HL-60 (cell line): ENCODE data around the gene CCDC93.

Source experiments
- DNase-seq, 2 experiments: peaks; one replicate each; pipeline ENCODE4 v3.0.0-alpha.2; 2010 to 2020; ENCODE audit warnings: low read depth in 1 of 2, low spot score in 1 of 2
- H3K27ac ChIP-seq: fragments of 250-450 bp; sonication (Bioruptor Pico); replicated peaks from 2 replicates; pipeline ENCODE4 v1.5.1; 2020; ENCODE audit warnings: mild to moderate bottlenecking, moderate library complexity
- H3K27me3 ChIP-seq: fragments of 250-450 bp; sonication (Bioruptor Pico); 2 replicates; pipeline ENCODE4 v1.5.1; 2021; ENCODE audit warnings: mild to moderate bottlenecking, moderate library complexity; ENCODE audit not compliant: insufficient read depth, poor library complexity, severe bottlenecking
- H3K4me3 ChIP-seq: replicated peaks from 2 replicates; pipeline ENCODE4 v1.5.1; 2011; ENCODE audit warnings: mild to moderate bottlenecking, control low read depth, low read length; ENCODE audit not compliant: insufficient read depth
- CTCF ChIP-seq: IDR thresholded peaks from one replicate; pipeline ENCODE4 v1.5.1; 2011; ENCODE audit warnings: low read length, control low read depth, inconsistent platforms; ENCODE audit not compliant: insufficient read depth
- GABPA ChIP-seq: IDR thresholded peaks from 2 replicates; pipeline ENCODE4 v1.6.1; 2012; ENCODE audit warnings: low read depth
- POLR2AphosphoS5 ChIP-seq: IDR thresholded peaks from 2 replicates; pipeline ENCODE4 v1.6.1; 2012; ENCODE audit warnings: low read depth
- REST ChIP-seq: IDR thresholded peaks from 2 replicates; pipeline ENCODE4 v1.6.1; 2012; ENCODE audit warnings: low read depth; ENCODE audit not compliant: insufficient replicate concordance
- SPI1 ChIP-seq: IDR thresholded peaks from 2 replicates; pipeline ENCODE4 v1.6.1; 2012; ENCODE audit warnings: low read depth, mild to moderate bottlenecking, borderline replicate concordance

Gene CCDC93

GRCh38 chr2:118049816-118050140, 35.9 kb upstream of the CCDC93 start:
- peaks cover 11% of the 10 kb centered on the region for H3K27me3 ChIP-seq
- H3K4me3 ChIP-seq: no peak overlapping the region
- H3K27ac ChIP-seq: no peak overlapping the region
- DNase-seq: peak in 1 of 2 experiments; percentile 62
- TF ChIP-seq GABPA: no peak
- TF ChIP-seq SPI1: no peak; the same call in 1 of the 2 replicates
- no peak for TF ChIP-seq CTCF
- TF ChIP-seq POLR2AphosphoS5: no peak
- TF ChIP-seq REST: no peak

GRCh38 chr2:118049140-118049815, 35.4 kb upstream of the CCDC93 start:
- DNase-seq: peak in 1 of 2 experiments; percentile 32
- peaks cover 11% of the 10 kb centered on the region for H3K27me3 ChIP-seq
- TF ChIP-seq CTCF: no peak
- TF ChIP-seq REST: no peak
- no peak for TF ChIP-seq POLR2AphosphoS5
- no peak for TF ChIP-seq GABPA
- no peak for TF ChIP-seq SPI1

GRCh38 chr2:118048401-118048800, 34.5 kb upstream of the CCDC93 start:
- Histone ChIP-seq H3K27ac (no peak overlapping the region), H3K4me3 (no peak overlapping the region), H3K27me3 (peaks cover 13% of the 10 kb centered on the region)
- TF ChIP-seq CTCF (no peak), POLR2AphosphoS5 (no peak), SPI1 (no peak), GABPA (no peak), REST (no peak)
- no peak for DNase-seq

More at GRCh38 chr2:118049140-118049815, 35.4 kb upstream of the CCDC93 start:
- H3K27ac ChIP-seq: no peak overlapping the region
- no peak overlapping the region for H3K4me3 ChIP-seq
